ENCODE results near the gene COL9A3.

- no peak for TF ChIP-seq EP300 (IDR thresholded peaks at IDR 0.05)
- no peak for TF ChIP-seq CTCF (IDR thresholded peaks at IDR 0.05)
- TF ChIP-seq CHD4 (IDR thresholded peaks at IDR 0.05; ENCODE audit: borderline replicate concordance): no peak
- no peak for TF ChIP-seq ZSCAN20 (CRISPR knock-in tag; IDR thresholded peaks at IDR 0.05)
- TF ChIP-seq CHD2 (IDR thresholded peaks at IDR 0.05; ENCODE audit: low read length, partially characterized antibody): no peak
- no peak for TF ChIP-seq RFX5 (IDR thresholded peaks at IDR 0.05)
- TF ChIP-seq HMGXB4 (CRISPR knock-in tag; IDR thresholded peaks at IDR 0.05; ENCODE audit: borderline replicate concordance): no peak
- TF ChIP-seq RARB (CRISPR knock-in tag; IDR thresholded peaks at IDR 0.05): no peak
- no peak for TF ChIP-seq RNF2 (IDR thresholded peaks at IDR 0.05; ENCODE audit: borderline replicate concordance, low read depth)
- no peak for TF ChIP-seq POLR2A (IDR thresholded peaks at IDR 0.05; ENCODE audit: low read length)
- TF ChIP-seq ESRRA (IDR thresholded peaks at IDR 0.05; ENCODE audit: borderline replicate concordance, low read length): no peak
Measured at GRCh38 chr20:62801284-62802010, 15.4 kb upstream of the COL9A3 start.

Measured in A549 (cell line).